ENCODE data around the gene RANBP3.

DNA sequence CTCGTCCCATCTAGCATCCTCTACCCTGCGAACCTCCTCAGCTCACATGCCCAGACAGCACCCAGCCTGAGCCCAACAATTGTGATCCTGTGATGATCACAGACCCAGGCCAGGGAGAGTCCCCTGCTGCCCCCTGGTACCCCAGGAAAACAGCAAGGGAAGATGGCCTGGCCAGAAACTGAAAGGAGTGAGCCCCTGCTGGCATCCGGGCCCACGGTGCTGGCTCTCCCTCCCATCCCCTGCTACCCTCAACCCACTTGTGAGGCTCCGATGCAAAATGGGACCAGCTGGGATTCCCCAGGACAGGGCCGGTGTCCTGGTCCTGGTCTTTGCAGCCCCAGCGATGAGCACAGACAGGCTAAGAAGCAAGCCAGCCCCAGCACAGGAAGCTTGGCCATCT is 14.1 kb downstream of the RANBP3 start:
- TF ChIP-seq, protein P1, sequence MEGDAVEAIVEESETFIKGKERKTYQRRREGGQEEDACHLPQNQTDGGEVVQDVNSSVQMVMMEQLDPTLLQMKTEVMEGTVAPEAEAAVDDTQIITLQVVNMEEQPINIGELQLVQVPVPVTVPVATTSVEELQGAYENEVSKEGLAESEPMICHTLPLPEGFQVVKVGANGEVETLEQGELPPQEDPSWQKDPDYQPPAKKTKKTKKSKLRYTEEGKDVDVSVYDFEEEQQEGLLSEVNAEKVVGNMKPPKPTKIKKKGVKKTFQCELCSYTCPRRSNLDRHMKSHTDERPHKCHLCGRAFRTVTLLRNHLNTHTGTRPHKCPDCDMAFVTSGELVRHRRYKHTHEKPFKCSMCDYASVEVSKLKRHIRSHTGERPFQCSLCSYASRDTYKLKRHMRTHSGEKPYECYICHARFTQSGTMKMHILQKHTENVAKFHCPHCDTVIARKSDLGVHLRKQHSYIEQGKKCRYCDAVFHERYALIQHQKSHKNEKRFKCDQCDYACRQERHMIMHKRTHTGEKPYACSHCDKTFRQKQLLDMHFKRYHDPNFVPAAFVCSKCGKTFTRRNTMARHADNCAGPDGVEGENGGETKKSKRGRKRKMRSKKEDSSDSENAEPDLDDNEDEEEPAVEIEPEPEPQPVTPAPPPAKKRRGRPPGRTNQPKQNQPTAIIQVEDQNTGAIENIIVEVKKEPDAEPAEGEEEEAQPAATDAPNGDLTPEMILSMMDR (IDR thresholded peaks at IDR 0.05; ENCODE audit: low read length) = no peak
- TF ChIP-seq EZH2phosphoT487 (IDR thresholded peaks at IDR 0.05; ENCODE audit: low read length) (no peak), EZH2 (optimal IDR thresholded peaks at IDR 0.05; ENCODE audit: low read depth, low read length) (no peak)

All from MM.1S (cell line).